ENCODE measurements around the gene SYCN. TPM values are rescaled to one million over a fixed set of nuclear protein-coding genes. Genes with fewer than 3 reads are reported as not detected.

SYCN gene
- total and polyA plus RNA-seq, 2 donors (not counting 1 experiment from before 2014, with no cell fraction given): not detected

DNA sequence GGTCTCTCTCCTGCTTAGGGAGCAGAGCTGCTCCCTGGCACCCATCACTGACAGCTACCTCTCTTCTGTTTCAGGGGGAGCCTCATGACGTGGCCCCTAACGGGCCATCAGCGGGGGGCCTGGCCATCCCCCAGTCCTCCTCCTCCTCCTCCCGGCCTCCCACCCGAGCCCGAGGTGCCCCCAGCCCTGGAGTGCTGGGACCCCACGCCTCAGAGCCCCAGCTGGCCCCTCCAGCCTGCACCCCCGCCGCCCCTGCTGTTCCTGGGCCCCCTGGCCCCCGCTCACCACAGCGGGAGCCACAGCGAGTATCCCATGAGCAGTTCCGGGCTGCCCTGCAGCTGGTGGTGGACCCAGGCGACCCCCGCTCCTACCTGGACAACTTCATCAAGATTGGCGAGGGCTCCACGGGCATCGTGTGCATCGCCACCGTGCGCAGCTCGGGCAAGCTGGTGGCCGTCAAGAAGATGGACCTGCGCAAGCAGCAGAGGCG is 30.5 kb downstream of the SYCN start:
- CTCF ChIA-PET: no interaction called here
- H3K4me1 ChIP-seq (ENCODE audit: control insufficient read depth in 2 of 2, insufficient read depth in 2 of 2, low read length in 2 of 2): no peaks in the 10 kb centered on the region
- no peaks in the 10 kb centered on the region for H3K9me3 ChIP-seq (ENCODE audit: control extremely low read depth in 1 of 3, control insufficient read depth in 2 of 3, insufficient read depth in 1 of 3, low read length in 2 of 3)
- no peaks in the 10 kb centered on the region for H3K27me3 ChIP-seq (replicated peaks in 1 of 4; ENCODE audit: control extremely low read depth in 1 of 4, control insufficient read depth in 3 of 4, insufficient read depth in 4 of 4, low read length in 3 of 4)
- Mint-ChIP-seq H3K27me3 (no peaks in the 10 kb centered on the region), H3K4me1 (no peaks in the 10 kb centered on the region), H3K9me3 (ENCODE audit: insufficient read depth) (no peaks in the 10 kb centered on the region), H3K4me3 (no peak overlapping the region), H3K27ac (no peak overlapping the region)
- ATAC-seq (ENCODE audit: low read depth) (no peak), DNase-seq (no peak)
- no peaks in the 10 kb centered on the region for H3K79me2 ChIP-seq (ENCODE audit: control insufficient read depth, insufficient read depth, low read length)
- H4K20me1 ChIP-seq (ENCODE audit: control insufficient read depth, insufficient read depth, low read length, poor library complexity, severe bottlenecking): no peaks in the 10 kb centered on the region
- H3K4me3 ChIP-seq (ENCODE audit: control extremely low read depth in 1 of 5, extremely low read depth in 1 of 5, insufficient read depth in 1 of 5, low read depth in 2 of 5, low read length in 4 of 5): no peak overlapping the region
- intact Hi-C loops (cut with micrococcal nuclease): no loop called here
- POLR2A ChIA-PET: no interaction called here
- WGBS (ENCODE audit: insufficient coverage): 95% methylated on average over 20 of the region's 25 CpGs
- H3K4me2 ChIP-seq (replicated peaks; ENCODE audit: low read depth, low read length, poor library complexity, severe bottlenecking): no peak overlapping the region
- H3K9ac ChIP-seq (ENCODE audit: low read length): no peak overlapping the region
- no peak overlapping the region for H2AFZ ChIP-seq (ENCODE audit: insufficient read depth, low read depth, low read length, poor library complexity, severe bottlenecking)
- H3K27ac ChIP-seq (ENCODE audit: low read length in 2 of 2): no peak overlapping the region
- TF ChIP-seq, protein P1, sequence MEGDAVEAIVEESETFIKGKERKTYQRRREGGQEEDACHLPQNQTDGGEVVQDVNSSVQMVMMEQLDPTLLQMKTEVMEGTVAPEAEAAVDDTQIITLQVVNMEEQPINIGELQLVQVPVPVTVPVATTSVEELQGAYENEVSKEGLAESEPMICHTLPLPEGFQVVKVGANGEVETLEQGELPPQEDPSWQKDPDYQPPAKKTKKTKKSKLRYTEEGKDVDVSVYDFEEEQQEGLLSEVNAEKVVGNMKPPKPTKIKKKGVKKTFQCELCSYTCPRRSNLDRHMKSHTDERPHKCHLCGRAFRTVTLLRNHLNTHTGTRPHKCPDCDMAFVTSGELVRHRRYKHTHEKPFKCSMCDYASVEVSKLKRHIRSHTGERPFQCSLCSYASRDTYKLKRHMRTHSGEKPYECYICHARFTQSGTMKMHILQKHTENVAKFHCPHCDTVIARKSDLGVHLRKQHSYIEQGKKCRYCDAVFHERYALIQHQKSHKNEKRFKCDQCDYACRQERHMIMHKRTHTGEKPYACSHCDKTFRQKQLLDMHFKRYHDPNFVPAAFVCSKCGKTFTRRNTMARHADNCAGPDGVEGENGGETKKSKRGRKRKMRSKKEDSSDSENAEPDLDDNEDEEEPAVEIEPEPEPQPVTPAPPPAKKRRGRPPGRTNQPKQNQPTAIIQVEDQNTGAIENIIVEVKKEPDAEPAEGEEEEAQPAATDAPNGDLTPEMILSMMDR (IDR thresholded peaks at IDR 0.05): no peak
- TF ChIP-seq EZH2 (IDR thresholded peaks at IDR 0.05; ENCODE audit: borderline replicate concordance, insufficient read depth, low read depth, low read length, poor library complexity, severe bottlenecking): no peak
- H3K36me3 ChIP-seq (replicated peaks in 1 of 2; ENCODE audit: control extremely low read depth in 1 of 2, control insufficient read depth in 1 of 2, extremely low read depth in 1 of 2, insufficient read depth in 2 of 2, low read length in 1 of 2): peaks cover 0 to 21% of the 10 kb centered on the region in 2 experiments

DNA sequence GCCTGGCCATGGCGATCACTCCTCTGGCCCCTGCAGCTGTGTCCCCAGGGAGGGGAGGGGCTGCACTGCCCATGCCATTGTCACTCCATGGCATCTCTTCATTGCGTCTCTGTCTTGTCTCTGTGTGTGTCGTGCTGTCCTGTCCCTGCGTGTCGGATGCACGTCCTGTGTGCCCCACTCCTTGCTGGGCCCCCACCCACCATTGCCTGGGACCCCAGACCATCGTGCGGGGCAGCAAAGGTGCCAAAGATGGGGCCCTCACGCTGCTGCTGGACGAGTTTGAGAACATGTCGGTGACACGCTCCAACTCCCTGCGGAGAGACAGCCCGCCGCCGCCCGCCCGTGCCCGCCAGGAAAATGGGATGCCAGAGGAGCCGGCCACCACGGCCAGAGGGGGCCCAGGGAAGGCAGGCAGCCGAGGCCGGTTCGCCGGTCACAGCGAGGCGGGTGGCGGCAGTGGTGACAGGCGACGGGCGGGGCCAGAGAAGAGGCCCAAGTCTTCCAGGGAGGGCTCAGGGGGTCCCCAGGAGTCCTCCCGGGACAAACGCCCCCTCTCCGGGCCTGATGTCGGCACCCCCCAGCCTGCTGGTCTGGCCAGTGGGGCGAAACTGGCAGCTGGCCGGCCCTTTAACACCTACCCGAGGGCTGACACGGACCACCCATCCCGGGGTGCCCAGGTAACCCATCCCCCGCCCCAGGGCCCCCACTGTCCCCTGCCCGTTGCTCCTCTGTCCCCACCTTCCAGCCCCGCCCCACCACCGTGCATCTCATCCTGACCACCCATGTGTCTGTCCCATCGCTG is 31.2 kb downstream of the SYCN start:
- Histone ChIP-seq H3K27me3 (replicated peaks in 1 of 4; ENCODE audit: control extremely low read depth in 1 of 4, control insufficient read depth in 3 of 4, insufficient read depth in 4 of 4, low read length in 3 of 4) (no peaks in the 10 kb centered on the region), H3K4me3 (ENCODE audit: control extremely low read depth in 1 of 5, extremely low read depth in 1 of 5, insufficient read depth in 1 of 5, low read depth in 2 of 5, low read length in 4 of 5) (no peak overlapping the region), H3K4me2 (replicated peaks; ENCODE audit: low read depth, low read length, poor library complexity, severe bottlenecking) (no peak overlapping the region), H3K27ac (ENCODE audit: low read length in 2 of 2) (no peak overlapping the region), H3K9me3 (ENCODE audit: control extremely low read depth in 1 of 3, control insufficient read depth in 2 of 3, insufficient read depth in 1 of 3, low read length in 2 of 3) (no peaks in the 10 kb centered on the region), H3K79me2 (ENCODE audit: control insufficient read depth, insufficient read depth, low read length) (no peaks in the 10 kb centered on the region), H3K9ac (ENCODE audit: low read length) (no peak overlapping the region), H3K36me3 (replicated peaks in 1 of 2; ENCODE audit: control extremely low read depth in 1 of 2, control insufficient read depth in 1 of 2, extremely low read depth in 1 of 2, insufficient read depth in 2 of 2, low read length in 1 of 2) (peaks cover 0 to 19% of the 10 kb centered on the region in 2 experiments), H2AFZ (ENCODE audit: insufficient read depth, low read depth, low read length, poor library complexity, severe bottlenecking) (no peak overlapping the region), H4K20me1 (ENCODE audit: control insufficient read depth, insufficient read depth, low read length, poor library complexity, severe bottlenecking) (no peaks in the 10 kb centered on the region), H3K4me1 (ENCODE audit: control insufficient read depth in 2 of 2, insufficient read depth in 2 of 2, low read length in 2 of 2) (no peaks in the 10 kb centered on the region)
- Mint-ChIP-seq H3K4me1 (no peaks in the 10 kb centered on the region), H3K9me3 (ENCODE audit: insufficient read depth) (no peaks in the 10 kb centered on the region), H3K27me3 (no peaks in the 10 kb centered on the region), H3K27ac (no peak overlapping the region), H3K4me3 (no peak overlapping the region)
- DNase-seq: no peak
- ChIA-PET CTCF (no interaction called here), POLR2A (no interaction called here)
- intact Hi-C loops (cut with micrococcal nuclease): no loop called here
- WGBS (ENCODE audit: insufficient coverage): 96% methylated on average over 43 of the region's 45 CpGs
- TF ChIP-seq EZH2 (IDR thresholded peaks at IDR 0.05; ENCODE audit: borderline replicate concordance, insufficient read depth, low read depth, low read length, poor library complexity, severe bottlenecking): no peak
- TF ChIP-seq, protein P1 (IDR thresholded peaks at IDR 0.05): no peak
- no peak for ATAC-seq (ENCODE audit: low read depth)
